ENCODE data around the gene CYBA. TPM values are rescaled to one million over a fixed set of nuclear protein-coding genes. Genes with fewer than 3 reads are reported as not detected.

CYBA gene
- total RNA-seq, 1 donor = 250 TPM

GRCh38 chr16:88655053-88655732, 4.3 kb upstream of the CYBA start:
- peaks cover 17% of the 10 kb centered on the region for H3K79me2 ChIP-seq (ENCODE audit: insufficient read depth, low read length)
- no peaks in the 10 kb centered on the region for H3K27me3 ChIP-seq (ENCODE audit: insufficient read depth, low read length)
- H3K4me3 ChIP-seq (ENCODE audit: insufficient read depth, low read length) = no peak overlapping the region
- TF ChIP-seq, protein P1, sequence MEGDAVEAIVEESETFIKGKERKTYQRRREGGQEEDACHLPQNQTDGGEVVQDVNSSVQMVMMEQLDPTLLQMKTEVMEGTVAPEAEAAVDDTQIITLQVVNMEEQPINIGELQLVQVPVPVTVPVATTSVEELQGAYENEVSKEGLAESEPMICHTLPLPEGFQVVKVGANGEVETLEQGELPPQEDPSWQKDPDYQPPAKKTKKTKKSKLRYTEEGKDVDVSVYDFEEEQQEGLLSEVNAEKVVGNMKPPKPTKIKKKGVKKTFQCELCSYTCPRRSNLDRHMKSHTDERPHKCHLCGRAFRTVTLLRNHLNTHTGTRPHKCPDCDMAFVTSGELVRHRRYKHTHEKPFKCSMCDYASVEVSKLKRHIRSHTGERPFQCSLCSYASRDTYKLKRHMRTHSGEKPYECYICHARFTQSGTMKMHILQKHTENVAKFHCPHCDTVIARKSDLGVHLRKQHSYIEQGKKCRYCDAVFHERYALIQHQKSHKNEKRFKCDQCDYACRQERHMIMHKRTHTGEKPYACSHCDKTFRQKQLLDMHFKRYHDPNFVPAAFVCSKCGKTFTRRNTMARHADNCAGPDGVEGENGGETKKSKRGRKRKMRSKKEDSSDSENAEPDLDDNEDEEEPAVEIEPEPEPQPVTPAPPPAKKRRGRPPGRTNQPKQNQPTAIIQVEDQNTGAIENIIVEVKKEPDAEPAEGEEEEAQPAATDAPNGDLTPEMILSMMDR (IDR thresholded peaks at IDR 0.05; ENCODE audit: extremely low read depth, low read depth, low read length) = no peak
- peaks cover 8% of the 10 kb centered on the region for H4K20me1 ChIP-seq (ENCODE audit: insufficient read depth, low read length)
- peak; percentile 77 for DNase-seq (ENCODE audit: insufficient read length, low spot score, missing footprints)
- H3K9me3 ChIP-seq (ENCODE audit: low read depth, low read length) = no peaks in the 10 kb centered on the region
- H3K4me1 ChIP-seq (ENCODE audit: insufficient read depth, low read length) = peaks cover 7% of the 10 kb centered on the region
- no peak overlapping the region for H3K4me2 ChIP-seq (ENCODE audit: insufficient read depth, low read length)
- no peak overlapping the region for H3K27ac ChIP-seq (ENCODE audit: low read depth, low read length)
- no peak overlapping the region for H2AFZ ChIP-seq (ENCODE audit: low read length)
- H3K36me3 ChIP-seq (ENCODE audit: insufficient read depth, low read length) = peaks cover 8% of the 10 kb centered on the region

DNA sequence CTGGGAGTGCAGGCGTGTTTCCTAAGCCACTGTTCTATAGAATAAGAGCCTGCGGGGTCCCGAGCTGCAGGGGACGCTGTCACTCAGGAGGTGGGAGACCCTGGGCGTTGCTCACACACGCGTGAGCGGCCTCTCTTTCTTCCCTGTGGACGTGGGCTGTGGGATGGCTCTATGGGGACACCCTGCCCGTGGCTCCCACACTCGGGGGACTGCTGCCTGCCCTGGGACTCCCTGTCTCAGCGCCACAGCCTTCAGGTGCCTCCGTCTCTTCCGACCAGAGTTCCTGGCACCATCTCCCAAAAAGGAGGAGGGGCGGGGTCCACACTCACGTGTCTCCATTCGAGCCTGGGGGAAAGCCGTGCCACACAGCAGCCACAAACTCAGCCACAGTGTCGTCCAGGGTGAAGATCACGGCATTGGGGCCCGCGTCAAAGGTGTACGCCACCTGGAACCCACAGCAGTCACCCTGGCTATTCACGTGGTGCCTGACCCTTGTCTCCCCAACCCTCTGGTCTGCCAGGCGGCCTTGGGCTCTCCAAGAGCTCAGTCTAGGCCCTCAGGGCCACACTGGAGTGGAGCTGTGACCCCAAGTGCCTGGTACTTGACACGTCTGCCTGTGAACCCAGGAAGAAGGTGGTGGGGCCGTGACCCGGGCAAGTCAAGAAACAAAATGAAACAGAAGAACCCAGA, 3.7 kb upstream of the CYBA start:
- H2AFZ ChIP-seq (ENCODE audit: low read length) = no peak overlapping the region
- peaks cover 12% of the 10 kb centered on the region for H4K20me1 ChIP-seq (ENCODE audit: insufficient read depth, low read length)
- peaks cover 16% of the 10 kb centered on the region for H3K79me2 ChIP-seq (ENCODE audit: insufficient read depth, low read length)
- TF ChIP-seq, protein P1 (IDR thresholded peaks at IDR 0.05; ENCODE audit: extremely low read depth, low read depth, low read length) = no peak
- no peaks in the 10 kb centered on the region for H3K27me3 ChIP-seq (ENCODE audit: insufficient read depth, low read length)
- peaks cover 8% of the 10 kb centered on the region for H3K36me3 ChIP-seq (ENCODE audit: insufficient read depth, low read length)
- DNase-seq (ENCODE audit: insufficient read length, low spot score, missing footprints) = peak; percentile 61
- H3K4me3 ChIP-seq (ENCODE audit: insufficient read depth, low read length) = no peak overlapping the region
- no peaks in the 10 kb centered on the region for H3K9me3 ChIP-seq (ENCODE audit: low read depth, low read length)
- H3K4me2 ChIP-seq (ENCODE audit: insufficient read depth, low read length) = no peak overlapping the region
- H3K4me1 ChIP-seq (ENCODE audit: insufficient read depth, low read length) = peaks cover 11% of the 10 kb centered on the region
- no peak overlapping the region for H3K27ac ChIP-seq (ENCODE audit: low read depth, low read length)

- no peaks in the 10 kb centered on the region for H3K27me3 ChIP-seq (ENCODE audit: insufficient read depth, low read length)
- DNase-seq (ENCODE audit: insufficient read length, low spot score, missing footprints) = no peak
- TF ChIP-seq, protein P1 (IDR thresholded peaks at IDR 0.05; ENCODE audit: extremely low read depth, low read depth, low read length) = no peak
- H4K20me1 ChIP-seq (ENCODE audit: insufficient read depth, low read length) = peaks cover 9% of the 10 kb centered on the region
- H3K9me3 ChIP-seq (ENCODE audit: low read depth, low read length) = no peaks in the 10 kb centered on the region
- H3K4me1 ChIP-seq (ENCODE audit: insufficient read depth, low read length) = peaks cover 11% of the 10 kb centered on the region
- no peak overlapping the region for H3K4me2 ChIP-seq (ENCODE audit: insufficient read depth, low read length)
- no peak overlapping the region for H2AFZ ChIP-seq (ENCODE audit: low read length)
- peaks cover 9% of the 10 kb centered on the region for H3K79me2 ChIP-seq (ENCODE audit: insufficient read depth, low read length)
- peaks cover 8% of the 10 kb centered on the region for H3K36me3 ChIP-seq (ENCODE audit: insufficient read depth, low read length)
- H3K4me3 ChIP-seq (ENCODE audit: insufficient read depth, low read length) = no peak overlapping the region
- no peak overlapping the region for H3K27ac ChIP-seq (ENCODE audit: low read depth, low read length)
Observed at GRCh38 chr16:88653596-88654362, 2.9 kb upstream of the CYBA start.

DNA sequence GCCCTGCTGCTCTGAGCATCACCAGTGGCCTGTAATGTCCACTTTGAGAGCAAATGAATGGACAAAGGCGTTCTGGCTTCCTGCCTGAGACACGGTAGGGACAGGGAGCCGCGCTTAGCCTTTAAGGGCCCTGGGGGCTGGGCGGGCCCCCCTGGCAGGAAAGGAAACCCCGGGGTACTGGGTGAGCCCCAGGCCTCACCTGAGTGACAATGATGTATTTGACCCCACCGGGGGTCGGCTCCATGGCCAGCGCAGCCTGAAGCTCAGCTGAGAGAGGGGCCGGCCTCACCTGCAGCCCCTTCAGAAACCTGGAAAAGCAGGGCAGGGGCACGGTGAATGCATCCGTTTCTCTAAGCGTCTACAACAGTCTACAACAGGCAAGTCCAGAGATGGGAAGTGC, 2.2 kb upstream of the CYBA start:
- H3K36me3 ChIP-seq (ENCODE audit: insufficient read depth, low read length) = peaks cover 8% of the 10 kb centered on the region
- TF ChIP-seq, protein P1 (IDR thresholded peaks at IDR 0.05; ENCODE audit: extremely low read depth, low read depth, low read length) = no peak
- H4K20me1 ChIP-seq (ENCODE audit: insufficient read depth, low read length) = peaks cover 9% of the 10 kb centered on the region
- no peak overlapping the region for H2AFZ ChIP-seq (ENCODE audit: low read length)
- H3K9me3 ChIP-seq (ENCODE audit: low read depth, low read length) = no peaks in the 10 kb centered on the region
- peaks cover 11% of the 10 kb centered on the region for H3K4me1 ChIP-seq (ENCODE audit: insufficient read depth, low read length)
- no peaks in the 10 kb centered on the region for H3K27me3 ChIP-seq (ENCODE audit: insufficient read depth, low read length)
- no peak overlapping the region for H3K27ac ChIP-seq (ENCODE audit: low read depth, low read length)
- no peak overlapping the region for H3K4me3 ChIP-seq (ENCODE audit: insufficient read depth, low read length)
- H3K79me2 ChIP-seq (ENCODE audit: insufficient read depth, low read length) = peaks cover 5% of the 10 kb centered on the region
- no peak for DNase-seq (ENCODE audit: insufficient read length, low spot score, missing footprints)
- no peak overlapping the region for H3K4me2 ChIP-seq (ENCODE audit: insufficient read depth, low read length)

Data from osteoblast (primary cell).